ENCODE measurements around the gene E2F4.

The E2F4 gene

GRCh38 chr16:67173323-67173722, 18.6 kb upstream of the E2F4 start:
- H3K27me3 Mint-ChIP-seq, result peaks cover 32% of the 10 kb centered on the region
- DNase-seq (ENCODE audit: low spot score in 2 of 2) (no peak), ATAC-seq (replicated peaks; ENCODE audit: extremely low read depth, poor library complexity, severe bottlenecking) (no peak)
- peaks cover 45% of the 10 kb centered on the region for H3K4me1 Mint-ChIP-seq
- H3K27ac Mint-ChIP-seq (ENCODE audit: low read depth), result peak overlapping the region; percentile 75
- no peaks in the 10 kb centered on the region for H3K9me3 Mint-ChIP-seq
- H3K36me3 Mint-ChIP-seq (ENCODE audit: insufficient read depth), result peaks cover 13% of the 10 kb centered on the region
- peak overlapping the region; percentile 84 for H3K4me3 Mint-ChIP-seq

GRCh38 chr16:67173808-67174705, 17.9 kb upstream of the E2F4 start:
- H3K9me3 Mint-ChIP-seq, result no peaks in the 10 kb centered on the region
- H3K27me3 Mint-ChIP-seq, result peaks cover 25% of the 10 kb centered on the region
- H3K4me1 Mint-ChIP-seq, result peaks cover 52% of the 10 kb centered on the region
- DNase-seq (ENCODE audit: low spot score in 2 of 2) (peak in 1 of 2 donors; percentile 40), ATAC-seq (replicated peaks; ENCODE audit: extremely low read depth, poor library complexity, severe bottlenecking) (peak; percentile 78)
- peak overlapping the region; percentile 84 for H3K4me3 Mint-ChIP-seq
- peak overlapping the region; percentile 75 for H3K27ac Mint-ChIP-seq (ENCODE audit: low read depth)
- H3K36me3 Mint-ChIP-seq (ENCODE audit: insufficient read depth), result peaks cover 13% of the 10 kb centered on the region

DNA sequence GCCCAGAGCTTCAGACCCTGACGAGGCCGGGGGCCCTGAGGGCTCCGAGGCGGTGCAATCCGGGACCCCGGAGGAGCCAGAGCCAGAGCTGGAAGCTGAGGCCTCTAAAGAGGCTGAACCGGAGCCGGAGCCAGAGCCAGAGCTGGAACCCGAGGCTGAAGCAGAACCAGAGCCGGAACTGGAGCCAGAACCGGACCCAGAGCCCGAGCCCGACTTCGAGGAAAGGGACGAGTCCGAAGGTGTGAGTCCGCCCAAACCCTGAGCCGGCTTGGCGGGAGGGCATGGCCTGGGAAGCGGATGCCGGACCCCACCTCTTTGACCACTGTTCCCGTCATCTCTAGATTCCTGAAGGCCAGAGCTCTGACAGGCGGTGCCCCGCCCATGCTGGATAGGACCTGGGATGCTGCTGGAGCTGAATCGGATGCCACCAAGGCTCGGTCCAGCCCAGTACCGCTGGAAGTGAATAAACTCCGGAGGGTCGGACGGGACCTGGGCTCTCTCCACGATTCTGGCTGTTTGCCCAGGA, 17.2 kb upstream of the E2F4 start:
- H3K36me3 Mint-ChIP-seq (ENCODE audit: insufficient read depth), result peaks cover 13% of the 10 kb centered on the region
- peak overlapping the region; percentile 84 for H3K4me3 Mint-ChIP-seq
- DNase-seq (ENCODE audit: low spot score in 2 of 2), result no peak
- H3K9me3 Mint-ChIP-seq, result no peaks in the 10 kb centered on the region
- peaks cover 18% of the 10 kb centered on the region for H3K27me3 Mint-ChIP-seq
- no peak overlapping the region for H3K27ac Mint-ChIP-seq (ENCODE audit: low read depth)
- H3K4me1 Mint-ChIP-seq, result peaks cover 50% of the 10 kb centered on the region
- no peak for ATAC-seq (replicated peaks; ENCODE audit: extremely low read depth, poor library complexity, severe bottlenecking)

- H3K27ac Mint-ChIP-seq (ENCODE audit: low read depth), result no peak overlapping the region
- peaks cover 10% of the 10 kb centered on the region for H3K36me3 Mint-ChIP-seq (ENCODE audit: insufficient read depth)
- no peak for DNase-seq (ENCODE audit: low spot score in 2 of 2)
- peaks cover 36% of the 10 kb centered on the region for H3K4me1 Mint-ChIP-seq
- no peaks in the 10 kb centered on the region for H3K9me3 Mint-ChIP-seq
- no peak for ATAC-seq (replicated peaks; ENCODE audit: extremely low read depth, poor library complexity, severe bottlenecking)
- H3K27me3 Mint-ChIP-seq, result peaks cover 3% of the 10 kb centered on the region
- no peak overlapping the region for H3K4me3 Mint-ChIP-seq
Observed at GRCh38 chr16:67176662-67177061, 15.3 kb upstream of the E2F4 start.

- no peaks in the 10 kb centered on the region for H3K27me3 Mint-ChIP-seq
Observed at GRCh38 chr16:67177743-67178699, 13.9 kb upstream of the E2F4 start.

DNA sequence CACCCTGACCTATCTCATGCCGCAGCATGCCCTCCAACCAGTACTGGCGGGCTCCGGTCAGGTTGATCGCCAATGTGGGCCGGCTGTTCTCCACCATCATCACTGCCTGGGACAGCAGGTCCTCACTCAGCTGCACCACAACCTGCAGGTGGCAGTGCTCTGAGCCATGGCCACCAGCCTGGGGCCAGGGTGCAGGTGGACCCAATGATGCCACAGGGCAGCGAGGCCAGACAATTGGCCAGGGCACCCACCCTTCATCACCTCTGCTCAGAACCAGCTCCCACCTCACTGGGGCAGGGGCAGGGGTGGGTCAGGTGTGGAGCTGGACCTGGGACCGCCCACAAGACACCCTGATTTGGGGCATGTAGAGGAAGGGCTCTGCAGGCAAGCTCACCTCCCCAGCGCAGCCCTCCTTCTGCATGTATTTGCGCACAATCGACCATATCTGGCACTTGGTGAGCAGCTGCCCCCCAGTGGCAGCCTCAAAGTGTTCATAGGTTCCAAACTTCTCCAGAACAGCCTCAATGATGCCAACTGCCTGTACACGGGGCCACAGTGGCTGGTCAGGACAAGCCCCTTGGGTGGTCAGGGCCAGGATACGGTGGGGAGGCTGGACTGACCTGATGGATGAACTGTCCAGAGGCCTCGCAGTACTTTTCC, 12.4 kb upstream of the E2F4 start:
- peaks cover 20% of the 10 kb centered on the region for H3K4me1 Mint-ChIP-seq
- DNase-seq (ENCODE audit: low spot score in 2 of 2) (no peak), ATAC-seq (replicated peaks; ENCODE audit: extremely low read depth, poor library complexity, severe bottlenecking) (no peak)
- no peaks in the 10 kb centered on the region for H3K9me3 Mint-ChIP-seq
- H3K27ac Mint-ChIP-seq (ENCODE audit: low read depth), result no peak overlapping the region
- H3K4me3 Mint-ChIP-seq, result no peak overlapping the region
- H3K27me3 Mint-ChIP-seq, result no peaks in the 10 kb centered on the region
- H3K36me3 Mint-ChIP-seq (ENCODE audit: insufficient read depth), result peaks cover 1% of the 10 kb centered on the region

More at GRCh38 chr16:67177743-67178699, 13.9 kb upstream of the E2F4 start:
- Mint-ChIP-seq H3K36me3 (ENCODE audit: insufficient read depth) (peaks cover 6% of the 10 kb centered on the region), H3K9me3 (no peaks in the 10 kb centered on the region), H3K4me1 (peaks cover 32% of the 10 kb centered on the region), H3K4me3 (peak overlapping the region; percentile 69), H3K27ac (ENCODE audit: low read depth) (no peak overlapping the region)
- ATAC-seq (replicated peaks; ENCODE audit: extremely low read depth, poor library complexity, severe bottlenecking), result peak; percentile 64
- DNase-seq (ENCODE audit: low spot score in 2 of 2), result no peak

DNA sequence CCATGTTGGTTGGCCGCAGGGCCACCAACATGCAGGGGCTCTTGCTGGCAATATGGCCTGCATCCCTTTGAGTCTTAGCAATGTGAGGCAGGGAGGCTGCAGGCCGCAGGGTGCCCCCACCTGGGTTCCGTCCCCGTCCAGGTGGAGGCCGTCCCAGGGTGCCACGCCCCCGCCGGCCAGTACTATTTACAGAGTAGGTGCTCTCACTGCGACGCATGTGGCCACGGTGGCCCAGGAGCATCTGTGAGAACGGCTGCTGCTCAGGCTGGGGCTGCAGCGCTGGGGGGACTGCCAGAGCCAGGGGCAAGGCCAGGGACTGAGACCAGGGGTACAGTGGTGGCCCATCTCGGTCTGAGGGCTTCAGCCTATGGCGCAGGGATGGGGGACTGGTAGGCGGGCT, 11.8 kb upstream of the E2F4 start:
- Mint-ChIP-seq H3K4me3 (no peak overlapping the region), H3K36me3 (ENCODE audit: insufficient read depth) (peaks cover 2% of the 10 kb centered on the region), H3K27ac (ENCODE audit: low read depth) (no peak overlapping the region), H3K9me3 (no peaks in the 10 kb centered on the region), H3K27me3 (no peaks in the 10 kb centered on the region), H3K4me1 (peaks cover 27% of the 10 kb centered on the region)
- DNase-seq (ENCODE audit: low spot score in 2 of 2) (no peak), ATAC-seq (replicated peaks; ENCODE audit: extremely low read depth, poor library complexity, severe bottlenecking) (no peak)

- H3K9me3 Mint-ChIP-seq, result no peaks in the 10 kb centered on the region
- H3K27me3 Mint-ChIP-seq, result no peaks in the 10 kb centered on the region
- ATAC-seq (replicated peaks; ENCODE audit: extremely low read depth, poor library complexity, severe bottlenecking) (no peak), DNase-seq (ENCODE audit: low spot score in 2 of 2) (no peak)
- H3K4me3 Mint-ChIP-seq, result no peak overlapping the region
- H3K27ac Mint-ChIP-seq (ENCODE audit: low read depth), result no peak overlapping the region
- H3K4me1 Mint-ChIP-seq, result peaks cover 32% of the 10 kb centered on the region
- peaks cover 4% of the 10 kb centered on the region for H3K36me3 Mint-ChIP-seq (ENCODE audit: insufficient read depth)
Observed at GRCh38 chr16:67181346-67181745, 10.6 kb upstream of the E2F4 start.

DNA sequence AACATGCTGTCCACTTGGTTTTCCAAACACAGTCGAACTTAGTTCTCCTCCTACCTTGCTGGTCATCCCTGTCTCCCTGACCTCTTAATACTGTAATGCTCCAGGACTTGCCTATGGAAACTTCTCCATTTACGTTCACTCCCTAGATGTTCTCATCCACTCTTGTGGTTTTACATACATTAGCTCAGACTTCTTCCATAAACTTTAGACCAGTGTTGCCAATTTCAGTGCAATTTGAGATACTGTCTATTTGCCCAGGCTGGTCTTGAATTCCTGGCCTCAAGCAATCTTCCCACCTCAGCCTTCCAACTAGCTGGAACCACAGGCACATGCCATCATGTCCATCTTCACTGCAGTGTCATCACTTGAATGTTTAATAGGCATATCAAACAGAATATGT, 9.7 kb upstream of the E2F4 start:
- H3K4me3 Mint-ChIP-seq, result no peak overlapping the region

DNA sequence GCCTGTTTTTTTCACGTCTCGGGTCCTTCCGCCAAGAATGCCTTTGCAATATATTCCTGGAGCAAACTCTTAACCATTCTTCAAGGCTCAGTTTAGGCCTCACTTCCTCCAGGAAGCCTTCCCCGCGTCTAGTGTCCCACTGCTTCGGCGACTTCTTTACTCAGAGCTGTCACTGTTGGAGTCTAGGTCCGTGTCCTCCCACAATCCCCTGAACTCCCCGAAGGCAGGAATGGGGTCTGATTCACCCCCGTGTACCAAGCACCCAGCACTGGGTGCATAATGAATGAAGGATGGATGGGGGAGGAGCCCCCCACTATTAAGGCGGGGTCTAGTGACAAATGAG, 8.7 kb upstream of the E2F4 start:
- no peaks in the 10 kb centered on the region for H3K27me3 Mint-ChIP-seq
- H3K4me3 Mint-ChIP-seq, result no peak overlapping the region

More for the DNA sequence above, 9.7 kb upstream of the E2F4 start:
- Mint-ChIP-seq H3K36me3 (ENCODE audit: insufficient read depth) (peaks cover 4% of the 10 kb centered on the region), H3K4me1 (peaks cover 30% of the 10 kb centered on the region), H3K27ac (ENCODE audit: low read depth) (no peak overlapping the region), H3K27me3 (no peaks in the 10 kb centered on the region), H3K9me3 (no peaks in the 10 kb centered on the region)
- no peak for DNase-seq (ENCODE audit: low spot score in 2 of 2)
- ATAC-seq (replicated peaks; ENCODE audit: extremely low read depth, poor library complexity, severe bottlenecking), result no peak

GRCh38 chr16:67183627-67184452, 8.1 kb upstream of the E2F4 start, which contains the start of gene MATCAP1:
MATCAP1 (minus strand) TSS chr16:67183963; CDS start chr16:67180610, 3,353 bp downstream.
- Mint-ChIP-seq H3K4me3 (no peak within 1 kb of the TSS), H3K36me3 (ENCODE audit: insufficient read depth) (peaks cover 3% of the 10 kb centered on the region), H3K27ac (ENCODE audit: low read depth) (peak within 1 kb of the TSS; percentile 70), H3K9me3 (no peaks in the 10 kb centered on the region), H3K4me1 (peaks cover 15% of the 10 kb centered on the region), H3K27me3 (no peaks in the 10 kb centered on the region)
- DNase-seq (ENCODE audit: low spot score in 2 of 2) (peak; percentile 79 to 92), ATAC-seq (replicated peaks; ENCODE audit: extremely low read depth, poor library complexity, severe bottlenecking) (peak; percentile 95)

More for the DNA sequence above, 8.7 kb upstream of the E2F4 start:
- ATAC-seq (replicated peaks; ENCODE audit: extremely low read depth, poor library complexity, severe bottlenecking) (no peak), DNase-seq (ENCODE audit: low spot score in 2 of 2) (no peak)
- Mint-ChIP-seq H3K4me1 (peaks cover 20% of the 10 kb centered on the region), H3K9me3 (no peaks in the 10 kb centered on the region), H3K36me3 (ENCODE audit: insufficient read depth) (peaks cover 3% of the 10 kb centered on the region), H3K27ac (ENCODE audit: low read depth) (no peak overlapping the region)
